Lung (tissue), 12 donors: Measurements from ENCODE around the gene CEP250. TPM values are rescaled to one million over a fixed set of nuclear protein-coding genes. Genes with fewer than 3 reads are reported as not detected.
A peak's percentile ranks its signal among the peaks of the same experiment; 100 is the strongest.

Experiments
- ATAC-seq: fragments of 200-7000 bp; cut with Tn5 transposase; one replicate; pipeline ENCODE4 v1.9.1; 2020; ENCODE audit warnings: moderate number of reproducible peaks; ENCODE audit not compliant: insufficient read depth, low FRiP score
- DNase-seq, 3 donors: peaks; one replicate each; pipeline ENCODE4 v3.0.0-alpha.2; 2013 to 2017
- H3K27ac ChIP-seq, 2 donors: one replicate each; pipeline ENCODE4 v1.5.1; 2013; ENCODE audit warnings: mild to moderate bottlenecking in 2 of 2, moderate library complexity in 2 of 2, control low read depth in 1 of 2, inconsistent platforms in 1 of 2, low read depth in 1 of 2, low read length in 1 of 2
- H3K27me3 ChIP-seq, 3 donors: one replicate each; pipeline ENCODE4 v1.5.1; 2013; ENCODE audit warnings: low read length in 2 of 3; ENCODE audit not compliant: control insufficient read depth in 3 of 3, insufficient read depth in 3 of 3
- H3K36me3 ChIP-seq, 4 donors: one replicate each; pipeline ENCODE4 v1.5.1; 2013; ENCODE audit warnings: low read length in 4 of 4, mild to moderate bottlenecking in 1 of 4, moderate library complexity in 1 of 4; ENCODE audit not compliant: control insufficient read depth in 4 of 4, insufficient read depth in 4 of 4
- H3K4me1 ChIP-seq, 5 donors: one replicate each; pipeline ENCODE4 v1.5.1; 2013; ENCODE audit warnings: low read length in 5 of 5, mild to moderate bottlenecking in 2 of 5, moderate library complexity in 1 of 5; ENCODE audit not compliant: control insufficient read depth in 5 of 5, insufficient read depth in 5 of 5
- H3K4me3 ChIP-seq: one replicate; pipeline ENCODE4 v1.5.1; 2013; ENCODE audit warnings: mild to moderate bottlenecking, control low read depth, moderate library complexity
- H3K9ac ChIP-seq, 2 donors: one replicate each; pipeline ENCODE4 v1.5.1; 2013; ENCODE audit warnings: low read length in 2 of 2, control low read depth in 1 of 2; ENCODE audit not compliant: insufficient read depth in 1 of 2
- H3K9me3 ChIP-seq, 4 donors: one replicate each; pipeline ENCODE4 v1.5.1; 2013; ENCODE audit warnings: low read length in 3 of 4, mild to moderate bottlenecking in 1 of 4, moderate library complexity in 1 of 4; ENCODE audit not compliant: control insufficient read depth in 4 of 4, insufficient read depth in 3 of 4
- WGBS, 2 donors: extraction: QIAGEN DNeasy Blood & Tissue Kit; methylation state at CpG; one replicate each; pipeline ENCODE4 v1.1.7; 2013; 5-methylcytosine and 5-hydroxymethylcytosine counted together
- polyA plus RNA-seq, 2 donors: library from polyadenylated mRNA; stranded (reverse); fragments of 200-250 nt; gene quantifications; one replicate each; pipeline ENCODE4 v1.2.1, GENCODE V29; 2013
- total RNA-seq, 2 donors: library from RNA; depleted of rRNA in 1 of 2; stranded (reverse); fragments of >200 nt in 1 of 2; gene quantifications; one replicate each; pipeline ENCODE4 v1.2.1, GENCODE V29; 2014 to 2021
- TF ChIP-seq, protein P1 (sequence below): IDR thresholded peaks from 2 replicates; pipeline ENCODE4 v1.5.1; 2012; ENCODE audit warnings: mild to moderate bottlenecking; ENCODE audit errors: control extremely low read depth, extremely low read depth
- donor health status: control.
- donor health status: control.
- donor health status: Bipolar disorder and iron deficiency.
- donor health status: healthy.
- donor health status: DM: yes; HTN: yes; CAD: no.

The CEP250 gene
- total and polyA plus RNA-seq, 4 donors: 8.7 to 34.5 (median 19.7) TPM

GRCh38 chr20:35462351-35462750 lies 7.0 kb downstream of the CEP250 start:
- DNase-seq: no peak
- H3K27me3 ChIP-seq: no peaks in the 10 kb centered on the region
- H3K27ac ChIP-seq: no peak overlapping the region
- peaks cover 0 to 5% (median 0%) of the 10 kb centered on the region in 5 donors for H3K4me1 ChIP-seq
- WGBS, 2 donors: 98% methylated on average over 2 of the region's 2 CpGs
- TF ChIP-seq, protein P1, sequence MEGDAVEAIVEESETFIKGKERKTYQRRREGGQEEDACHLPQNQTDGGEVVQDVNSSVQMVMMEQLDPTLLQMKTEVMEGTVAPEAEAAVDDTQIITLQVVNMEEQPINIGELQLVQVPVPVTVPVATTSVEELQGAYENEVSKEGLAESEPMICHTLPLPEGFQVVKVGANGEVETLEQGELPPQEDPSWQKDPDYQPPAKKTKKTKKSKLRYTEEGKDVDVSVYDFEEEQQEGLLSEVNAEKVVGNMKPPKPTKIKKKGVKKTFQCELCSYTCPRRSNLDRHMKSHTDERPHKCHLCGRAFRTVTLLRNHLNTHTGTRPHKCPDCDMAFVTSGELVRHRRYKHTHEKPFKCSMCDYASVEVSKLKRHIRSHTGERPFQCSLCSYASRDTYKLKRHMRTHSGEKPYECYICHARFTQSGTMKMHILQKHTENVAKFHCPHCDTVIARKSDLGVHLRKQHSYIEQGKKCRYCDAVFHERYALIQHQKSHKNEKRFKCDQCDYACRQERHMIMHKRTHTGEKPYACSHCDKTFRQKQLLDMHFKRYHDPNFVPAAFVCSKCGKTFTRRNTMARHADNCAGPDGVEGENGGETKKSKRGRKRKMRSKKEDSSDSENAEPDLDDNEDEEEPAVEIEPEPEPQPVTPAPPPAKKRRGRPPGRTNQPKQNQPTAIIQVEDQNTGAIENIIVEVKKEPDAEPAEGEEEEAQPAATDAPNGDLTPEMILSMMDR: no peak
- H3K36me3 ChIP-seq: peaks cover 14 to 21% (median 19%) of the 10 kb centered on the region in 4 donors
- H3K4me3 ChIP-seq: no peak overlapping the region
- no peak for ATAC-seq
- no peaks in the 10 kb centered on the region for H3K9me3 ChIP-seq
- H3K9ac ChIP-seq: no peak overlapping the region

DNA sequence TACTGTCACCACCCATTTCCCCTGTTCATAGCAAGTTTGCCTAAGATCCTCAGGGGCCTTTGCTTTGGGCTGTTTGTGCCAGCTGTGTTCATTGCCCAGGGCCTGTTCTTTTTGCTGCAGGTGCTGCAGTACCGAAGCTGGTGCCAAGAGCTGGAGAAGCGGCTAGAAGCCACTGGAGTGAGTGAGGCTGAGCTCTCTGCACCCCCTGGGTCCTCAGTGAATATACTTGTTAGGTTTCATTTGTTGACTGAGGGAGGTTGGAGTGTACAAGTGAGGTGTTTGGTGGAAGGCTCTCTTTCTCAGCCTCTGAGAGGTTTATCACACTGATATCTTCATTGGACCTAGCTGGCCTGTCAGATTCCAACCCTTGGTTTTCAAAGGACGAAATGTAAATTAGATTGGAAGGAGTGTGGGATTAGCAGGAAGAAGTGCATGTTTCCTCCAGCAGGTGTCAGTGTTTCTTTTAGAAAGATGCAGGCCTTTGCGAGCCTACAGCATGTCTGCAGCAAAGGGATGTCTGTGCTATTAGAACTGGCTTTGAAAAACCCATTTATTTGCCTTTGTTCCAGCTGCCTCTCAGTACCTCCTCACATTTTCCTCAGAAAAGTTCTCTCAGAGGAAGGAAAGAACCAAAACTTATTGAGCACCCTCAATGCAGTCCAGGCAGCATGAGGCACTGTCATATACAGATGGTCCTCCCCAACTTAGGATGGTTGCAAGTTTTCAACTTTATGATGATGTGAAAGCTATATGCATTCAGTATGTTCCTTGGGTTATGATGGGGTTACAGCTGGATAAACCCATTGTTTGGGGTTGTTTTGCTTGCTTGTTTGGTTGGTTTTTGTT lies 8.3 kb downstream of the CEP250 start:
- ATAC-seq: no peak
- peaks cover 17 to 29% (median 22%) of the 10 kb centered on the region in 4 donors for H3K36me3 ChIP-seq
- no peaks in the 10 kb centered on the region for H3K4me1 ChIP-seq
- H3K9ac ChIP-seq: no peak overlapping the region
- TF ChIP-seq, protein P1: peak; percentile 60
- H3K27ac ChIP-seq: no peak overlapping the region
- DNase-seq: peak; percentile 66 to 83 (median 73)
- H3K4me3 ChIP-seq: no peak overlapping the region
- H3K27me3 ChIP-seq: no peaks in the 10 kb centered on the region
- 54 to 55% methylated on average over 4 of the region's 4 CpGs for WGBS, 2 donors
- no peaks in the 10 kb centered on the region for H3K9me3 ChIP-seq

- ATAC-seq: no peak
- DNase-seq: no peak
- Histone ChIP-seq H3K4me3 (no peak overlapping the region), H3K9me3 (no peaks in the 10 kb centered on the region), H3K36me3 (peaks cover 18 to 21% (median 20%) of the 10 kb centered on the region in 4 donors), H3K27ac (no peak overlapping the region), H3K9ac (no peak overlapping the region), H3K4me1 (no peaks in the 10 kb centered on the region), H3K27me3 (no peaks in the 10 kb centered on the region)
- 89 to 95% methylated on average over 6 of the region's 6 CpGs for WGBS, 2 donors
- TF ChIP-seq, protein P1: no peak
Observed at GRCh38 chr20:35465976-35466375, 10.6 kb downstream of the CEP250 start.
